NCI-H146 (cell line): ENCODE measurements around the gene BTBD17.

ENCODE experiments used
- DNase-seq: peaks from one replicate; lab custom pipeline; 2025; lab: John Stamatoyannopoulos, UW

The BTBD17 gene

GRCh38 chr17:74335529-74336062, 26.1 kb downstream of the BTBD17 start:
- DNase-seq, result no peak

DNA sequence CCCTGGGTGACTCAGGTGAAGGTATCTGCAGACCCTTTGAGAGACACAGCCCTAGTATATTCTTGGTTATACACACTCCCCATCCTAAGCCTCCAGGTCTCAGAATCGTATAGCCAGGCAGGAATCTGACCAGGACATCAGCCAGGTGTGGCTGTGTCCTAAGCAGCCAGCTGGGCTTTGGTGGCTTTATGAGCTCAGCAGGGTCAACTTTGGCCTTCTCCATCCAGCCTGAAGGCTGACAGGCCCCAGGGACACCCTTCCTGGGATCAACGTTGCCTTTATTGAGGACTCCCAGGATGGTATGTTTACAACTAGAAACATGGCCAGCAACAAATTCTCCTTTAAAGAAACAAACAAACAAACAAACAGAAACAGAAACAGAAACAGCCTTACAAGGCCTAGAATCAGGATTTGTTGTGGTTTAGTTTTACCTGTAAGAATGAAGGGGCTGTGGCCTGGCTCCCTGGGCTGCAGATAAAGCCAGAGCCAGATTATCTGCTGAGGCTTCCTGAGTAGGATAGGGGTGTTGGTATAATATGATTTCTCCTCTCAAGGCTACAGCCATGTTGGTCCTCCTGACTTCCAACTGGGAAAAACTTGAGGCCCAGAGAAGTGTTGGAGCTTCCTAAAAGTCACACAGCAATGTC, 27.2 kb downstream of the BTBD17 start:
- DNase-seq, result no peak

DNA sequence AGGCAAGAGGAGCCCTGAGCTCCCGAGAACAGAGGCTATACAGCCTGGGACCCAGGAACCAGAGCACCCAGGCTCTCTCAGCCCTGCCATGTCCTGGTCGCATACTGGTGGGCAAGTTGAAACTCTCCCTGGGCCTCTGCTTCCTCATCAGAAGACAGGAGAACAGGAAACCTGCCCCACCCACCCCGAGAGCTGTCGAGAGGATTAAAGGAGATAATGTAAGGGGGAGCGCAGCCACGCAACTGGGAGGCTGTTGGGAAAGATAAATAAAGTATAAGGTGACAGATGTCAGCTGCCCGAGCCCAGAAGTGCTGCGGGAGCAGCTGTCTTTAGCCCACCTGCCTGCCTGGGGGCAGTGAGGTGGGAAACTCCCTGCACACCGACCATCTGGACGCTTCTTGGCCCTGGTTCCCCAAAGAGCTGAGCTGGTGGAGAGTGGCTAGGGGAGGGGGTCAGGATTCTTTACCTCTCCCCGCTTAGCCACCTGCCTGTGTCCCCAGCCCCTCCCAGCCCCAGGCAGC, 28.8 kb downstream of the BTBD17 start:
- DNase-seq, result peak; percentile 58

GRCh38 chr17:74332017-74332650, 29.5 kb downstream of the BTBD17 start:
- DNase-seq, result no peak

GRCh38 chr17:74330446-74330845, 31.2 kb downstream of the BTBD17 start:
- DNase-seq, result no peak

DNA sequence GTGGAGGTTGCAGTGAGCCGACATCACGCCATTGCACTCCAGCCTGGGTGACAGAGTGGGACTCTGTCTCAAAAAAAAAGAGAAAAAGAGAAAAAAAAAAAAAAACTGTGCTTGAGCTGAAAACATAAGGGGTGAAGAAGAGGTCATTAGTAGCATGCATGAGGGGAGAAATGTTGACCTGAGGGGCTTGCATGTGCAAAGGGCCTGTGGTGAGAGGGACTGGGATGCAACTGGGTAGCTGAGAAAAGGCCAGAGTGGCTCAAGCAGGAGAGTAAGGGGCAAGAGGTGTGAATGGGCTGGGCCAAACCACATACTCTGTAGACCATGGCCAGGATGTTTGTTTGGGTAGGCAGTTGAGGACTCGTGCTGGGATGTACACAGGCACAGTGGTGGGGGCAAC, 32.3 kb downstream of the BTBD17 start:
- DNase-seq, result no peak

DNA sequence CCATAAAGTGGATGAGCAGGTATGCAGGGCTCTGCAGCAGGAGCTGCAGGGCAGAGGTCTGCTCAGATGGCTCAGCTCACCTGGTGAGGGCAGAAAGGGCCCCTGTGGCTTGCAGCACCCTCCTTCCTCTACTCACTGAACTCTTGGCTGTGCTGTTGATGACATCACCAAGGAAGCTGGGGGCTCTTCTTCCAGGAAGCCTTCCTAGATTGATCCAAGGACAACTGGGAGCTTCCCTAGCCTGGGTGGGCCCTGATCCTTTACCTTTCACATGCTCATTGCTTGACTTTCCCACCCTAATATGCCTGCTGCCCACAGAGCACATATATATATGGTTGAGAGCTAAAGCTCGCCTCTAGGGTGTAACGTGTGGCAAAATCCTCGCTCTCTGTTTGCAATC, 33.2 kb downstream of the BTBD17 start:
- DNase-seq, result no peak

GRCh38 chr17:74326506-74326905, 35.2 kb downstream of the BTBD17 start:
- no peak for DNase-seq

GRCh38 chr17:74325743-74326379, 35.8 kb downstream of the BTBD17 start, which contains the start of gene KIF19:
TSS of gene KIF19 (plus strand) at chr17:74326226. CDS start at chr17:74326350, 124 bp downstream.
- no peak for DNase-seq

DNA sequence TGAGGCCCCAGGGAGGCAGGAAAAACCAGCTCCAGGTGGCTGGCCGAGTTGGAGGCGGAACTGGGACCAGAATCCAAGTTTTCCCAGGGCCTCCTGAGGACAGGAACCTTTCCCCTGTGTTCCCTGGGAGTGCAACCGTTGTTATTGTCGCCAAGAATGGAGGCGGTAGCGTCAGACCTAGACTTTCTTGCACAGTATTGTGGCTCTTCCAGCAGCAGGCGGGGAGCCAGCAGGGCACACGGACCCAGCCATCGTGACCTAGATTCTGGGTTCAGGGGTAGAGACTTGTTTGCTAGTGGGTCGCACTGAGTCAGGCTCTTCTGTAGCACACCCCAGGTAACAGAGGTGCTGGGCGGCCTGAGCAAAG, 36.3 kb downstream of the BTBD17 start:
- no peak for DNase-seq

DNA sequence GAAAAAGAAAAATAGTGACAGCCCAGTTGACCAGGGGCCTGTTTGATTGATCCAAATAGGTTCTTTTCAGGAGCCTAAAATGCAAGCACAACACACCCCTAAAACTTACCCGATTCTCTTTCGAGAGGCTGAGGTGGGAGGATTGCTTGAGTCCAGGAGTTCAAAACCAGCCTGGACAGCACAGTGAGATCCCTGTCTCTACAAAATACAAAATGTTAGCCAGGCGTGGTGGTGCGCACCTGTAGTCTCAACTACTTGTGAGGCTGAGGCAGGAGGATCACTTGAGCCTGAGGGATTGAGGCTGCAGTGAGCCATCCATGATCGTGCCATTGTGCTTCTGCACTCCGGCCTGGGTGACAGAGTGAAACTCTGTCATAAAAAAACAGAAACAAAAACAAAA, 37.1 kb downstream of the BTBD17 start:
- no peak for DNase-seq

- no peak for DNase-seq
These were observed 43.3 kb downstream of the BTBD17 start for GRCh38 chr17:74318391-74318790.

DNA sequence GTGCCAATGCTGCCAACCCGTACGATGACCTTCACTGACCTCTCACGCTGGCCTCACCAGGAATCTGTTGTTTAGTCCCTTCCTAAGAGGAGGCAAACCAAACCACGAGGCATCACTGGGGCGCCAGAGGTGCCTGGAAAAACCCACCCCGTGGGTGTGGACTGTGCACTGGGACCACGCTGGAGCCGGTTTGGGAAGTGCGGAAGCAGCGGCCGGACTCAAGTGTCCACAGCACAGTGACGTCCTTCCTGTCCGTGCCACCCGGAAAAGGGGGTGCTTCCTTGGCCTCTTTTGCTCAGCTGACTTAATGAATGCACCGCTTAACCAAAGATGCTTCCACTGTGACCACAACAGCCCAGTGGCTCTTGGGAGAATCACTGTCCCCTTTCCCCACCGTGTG, 44.6 kb downstream of the BTBD17 start:
- DNase-seq, result no peak

DNA sequence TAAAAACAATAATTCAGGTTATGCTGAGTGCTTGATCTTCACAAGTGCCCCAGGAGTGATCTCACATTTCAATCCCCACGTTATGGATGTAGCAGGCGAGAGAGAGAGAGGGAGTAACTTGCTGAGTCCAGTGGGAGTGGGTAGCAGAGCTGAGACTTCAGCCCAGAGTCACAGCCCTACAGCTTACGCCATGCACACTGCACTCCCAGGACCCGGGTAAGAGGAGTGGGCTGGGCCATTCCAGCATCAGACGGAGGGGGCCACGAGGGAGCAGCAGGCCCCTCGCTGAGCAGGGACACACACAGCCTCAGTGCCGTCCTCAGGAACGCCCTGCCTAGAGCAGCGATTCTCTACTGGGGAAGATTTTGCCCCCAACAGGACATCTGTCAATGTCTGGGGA, 45.4 kb downstream of the BTBD17 start:
- no peak for DNase-seq

GRCh38 chr17:74314877-74315276, 46.8 kb downstream of the BTBD17 start:
- no peak for DNase-seq

DNA sequence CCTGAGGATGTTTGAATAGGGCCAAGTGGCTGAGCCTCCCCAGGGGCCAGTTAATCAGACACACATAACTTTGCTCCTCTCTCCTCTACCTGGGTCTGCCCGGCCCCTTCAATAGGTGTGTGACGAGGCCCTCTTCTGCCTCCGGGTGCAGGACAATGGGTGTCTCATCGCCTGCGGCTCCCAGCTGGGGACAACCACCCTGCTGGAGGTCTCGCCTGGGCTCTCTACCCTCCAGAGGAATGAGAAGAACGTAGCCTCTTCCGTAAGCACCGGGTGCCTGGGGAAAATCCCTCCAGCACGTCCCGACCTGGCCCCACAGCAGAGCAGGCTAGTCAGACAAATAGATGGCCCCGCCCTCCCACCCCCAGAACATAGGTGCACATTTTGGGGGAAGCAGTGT, 51.8 kb downstream of the BTBD17 start:
- DNase-seq, result no peak

GRCh38 chr17:74307984-74308773, 53.5 kb downstream of the BTBD17 start:
- DNase-seq, result no peak
